ENCODE data around the gene NPHS1.

Gene NPHS1

DNA sequence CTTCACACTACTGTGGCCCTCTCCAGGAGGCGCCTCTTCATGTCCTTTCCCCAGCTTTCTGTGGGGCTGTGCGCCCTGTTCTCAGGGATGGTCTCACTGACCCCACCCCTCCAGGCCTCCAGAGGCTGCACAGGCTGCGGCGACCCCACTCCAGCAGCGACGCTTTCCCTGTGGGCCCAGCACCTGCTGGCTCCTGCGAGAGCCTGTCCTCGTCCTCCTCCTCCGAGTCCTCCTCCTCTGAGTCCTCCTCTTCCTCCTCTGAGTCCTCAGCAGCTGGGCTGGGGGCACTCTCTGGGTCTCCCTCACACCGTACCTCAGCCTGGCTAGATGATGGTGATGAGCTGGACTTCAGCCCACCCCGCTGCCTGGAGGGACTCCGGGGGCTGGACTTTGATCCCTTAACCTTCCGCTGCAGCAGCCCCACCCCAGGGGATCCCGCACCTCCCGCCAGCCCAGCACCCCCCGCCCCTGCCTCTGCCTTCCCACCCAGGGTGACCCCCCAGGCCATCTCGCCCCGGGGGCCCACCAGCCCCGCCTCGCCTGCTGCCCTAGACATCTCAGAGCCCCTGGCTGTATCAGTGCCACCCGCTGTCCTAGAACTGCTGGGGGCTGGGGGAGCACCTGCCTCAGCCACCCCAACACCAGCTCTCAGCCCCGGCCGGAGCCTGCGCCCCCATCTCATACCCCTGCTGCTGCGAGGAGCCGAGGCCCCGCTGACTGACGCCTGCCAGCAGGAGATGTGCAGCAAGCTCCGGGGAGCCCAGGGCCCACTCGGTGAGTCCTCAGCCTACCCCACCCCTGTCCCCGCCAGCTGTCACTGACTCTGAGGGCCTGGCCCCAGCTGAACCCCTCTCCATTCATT, 65.8 kb downstream of the NPHS1 start:
- DNase-seq: no peak

DNA sequence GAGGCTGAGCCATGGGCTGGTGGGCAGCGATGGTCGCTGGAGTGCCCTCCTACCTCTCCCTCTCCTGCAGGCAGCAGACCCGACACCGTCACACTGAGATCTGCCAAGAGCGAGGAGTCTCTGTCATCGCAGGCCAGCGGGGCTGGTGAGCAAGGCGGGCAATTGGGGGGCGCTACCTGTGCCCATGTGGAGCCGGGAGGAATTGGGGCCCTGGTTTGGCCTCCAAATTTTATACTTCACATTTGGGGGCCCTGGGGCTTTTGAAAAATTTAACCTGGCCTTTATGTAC, 67.0 kb downstream of the NPHS1 start:
- no peak for DNase-seq

DNA sequence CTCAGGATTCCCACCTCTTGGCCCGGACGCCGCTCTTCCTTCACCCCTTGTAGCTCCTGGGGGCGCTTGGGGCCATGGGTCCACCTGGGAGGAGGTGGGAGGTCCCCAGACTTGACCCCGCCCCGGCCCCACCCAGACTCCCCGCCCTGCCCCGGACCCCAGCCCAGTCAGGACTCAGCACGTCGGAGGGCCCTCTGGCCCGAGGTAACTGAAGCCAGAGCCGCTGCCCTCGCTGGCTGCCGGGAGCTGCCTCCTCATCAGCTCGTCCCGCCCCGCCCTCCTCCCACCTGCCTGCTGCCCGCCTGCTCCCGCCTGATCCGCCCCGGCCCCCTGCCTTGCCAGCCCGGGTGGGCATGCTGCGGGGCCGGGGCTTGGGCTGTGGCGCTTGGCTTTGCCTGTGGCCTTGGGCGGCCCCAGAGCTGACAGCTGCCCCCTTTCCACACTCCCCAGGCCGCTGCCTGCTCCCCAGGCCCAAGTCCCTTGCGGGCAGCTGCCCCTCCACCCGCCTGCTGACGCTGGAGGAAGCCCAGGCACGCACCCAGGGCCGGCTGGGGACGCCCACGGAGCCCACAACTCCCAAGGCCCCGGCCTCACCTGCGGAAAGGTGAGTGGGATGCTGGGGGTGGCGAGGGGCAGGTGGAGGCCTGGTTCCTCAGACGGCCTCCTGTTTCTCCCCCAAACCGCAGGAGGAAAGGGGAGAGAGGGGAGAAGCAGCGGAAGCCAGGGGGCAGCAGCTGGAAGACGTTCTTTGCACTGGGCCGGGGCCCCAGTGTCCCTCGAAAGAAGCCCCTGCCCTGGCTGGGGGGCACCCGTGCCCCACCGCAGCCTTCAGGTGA, 67.6 kb downstream of the NPHS1 start:
- no peak for DNase-seq

DNA sequence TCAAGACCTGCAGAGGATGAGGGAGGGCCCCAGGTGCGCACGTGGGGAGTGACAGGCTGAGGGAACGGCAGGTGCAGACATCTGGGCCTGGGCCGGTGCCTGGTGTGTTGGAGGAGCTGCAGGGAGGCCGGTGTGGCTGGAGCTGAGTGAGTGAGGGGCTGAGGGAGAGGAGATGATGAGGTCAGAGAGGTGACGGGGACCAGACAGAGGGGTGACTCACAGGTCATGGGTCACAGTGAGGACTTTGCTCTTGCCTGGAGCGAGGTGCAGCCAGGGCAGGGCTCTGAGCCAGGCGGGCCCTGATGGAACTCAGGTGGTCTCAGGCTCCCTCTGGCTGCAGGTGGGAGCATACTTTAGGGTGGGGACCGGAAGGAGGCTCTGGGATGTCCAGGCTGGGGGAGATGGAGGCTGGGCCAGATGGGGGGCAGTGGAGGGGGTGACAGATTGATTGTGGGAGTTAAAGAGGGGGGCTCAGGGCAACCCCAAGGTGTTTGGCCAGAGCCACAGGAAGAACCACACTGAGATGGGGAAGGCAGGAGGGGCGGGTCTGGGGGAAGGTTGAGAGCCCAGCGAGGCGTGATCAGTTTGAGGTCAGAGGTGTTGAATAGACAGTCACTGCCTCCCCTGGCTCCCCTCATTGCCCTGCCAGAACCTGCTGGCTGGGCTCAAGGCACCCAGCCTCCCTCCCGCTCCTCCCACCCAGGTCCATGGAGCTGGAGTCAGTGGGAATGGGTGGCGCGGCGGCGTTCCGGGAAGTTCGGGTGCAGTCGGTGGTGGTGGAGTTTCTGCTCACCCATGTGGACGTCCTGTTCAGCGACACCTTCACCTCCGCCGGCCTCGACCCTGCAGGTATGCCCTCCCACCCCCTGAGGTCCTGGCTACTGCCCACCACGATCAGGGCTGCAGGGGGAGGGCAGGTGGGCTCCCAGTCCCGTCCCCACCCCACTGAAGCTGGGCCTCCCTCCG, 68.6 kb downstream of the NPHS1 start:
- no peak for DNase-seq

DNA sequence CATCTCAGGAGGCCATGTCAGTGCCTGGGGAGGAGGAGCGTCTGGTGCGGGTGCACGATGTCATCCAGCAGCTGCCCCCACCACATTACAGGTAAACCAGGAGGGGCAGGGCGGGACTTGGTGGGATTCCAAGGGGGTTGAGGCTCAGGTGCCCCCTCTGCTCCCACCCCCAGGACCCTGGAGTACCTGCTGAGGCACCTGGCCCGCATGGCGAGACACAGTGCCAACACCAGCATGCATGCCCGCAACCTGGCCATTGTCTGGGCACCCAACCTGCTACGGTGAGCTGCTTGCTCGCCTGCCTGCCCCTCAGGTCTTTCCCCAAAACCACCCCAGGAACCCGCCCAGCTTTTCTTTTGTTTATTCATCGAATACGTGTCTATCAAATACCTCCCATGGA, 69.7 kb downstream of the NPHS1 start:
- DNase-seq: no peak

DNA sequence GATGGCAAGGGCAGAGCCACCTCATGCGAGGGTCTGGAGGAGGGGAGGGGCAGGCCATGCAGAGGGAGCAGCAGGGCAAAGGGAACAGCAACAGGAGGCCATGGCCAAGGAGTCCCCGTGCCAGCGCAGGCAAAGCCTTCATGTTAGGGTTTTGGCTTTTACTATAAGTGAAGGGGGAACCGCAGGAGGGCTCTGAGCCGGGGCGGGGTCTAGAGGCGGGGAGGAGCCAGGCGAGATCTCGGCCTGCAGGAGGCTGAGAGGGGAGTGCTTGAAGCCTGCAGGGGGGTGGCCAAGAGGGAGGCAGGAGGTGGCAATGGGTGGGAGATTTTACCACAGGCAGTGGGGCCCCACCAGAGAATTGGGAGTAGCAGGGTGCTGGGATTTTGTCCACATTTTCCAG, 70.7 kb downstream of the NPHS1 start:
- DNase-seq: no peak

DNA sequence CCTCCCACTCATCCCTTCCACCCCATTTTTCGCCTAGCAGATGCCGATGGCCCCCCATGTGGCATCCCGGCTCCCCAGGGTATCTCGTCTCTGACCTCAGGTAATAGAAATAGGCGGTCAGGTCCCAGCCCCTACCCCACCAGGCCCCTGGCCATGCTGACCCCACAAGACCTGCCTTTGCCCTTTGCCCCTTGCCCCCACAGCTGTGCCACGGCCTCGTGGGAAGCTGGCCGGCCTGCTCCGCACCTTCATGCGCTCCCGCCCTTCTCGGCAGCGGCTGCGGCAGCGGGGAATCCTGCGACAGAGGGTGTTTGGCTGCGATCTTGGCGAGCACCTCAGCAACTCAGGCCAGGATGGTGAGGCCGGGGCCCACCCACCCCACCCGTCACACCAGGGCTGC, 71.6 kb downstream of the NPHS1 start:
- no peak for DNase-seq

DNA sequence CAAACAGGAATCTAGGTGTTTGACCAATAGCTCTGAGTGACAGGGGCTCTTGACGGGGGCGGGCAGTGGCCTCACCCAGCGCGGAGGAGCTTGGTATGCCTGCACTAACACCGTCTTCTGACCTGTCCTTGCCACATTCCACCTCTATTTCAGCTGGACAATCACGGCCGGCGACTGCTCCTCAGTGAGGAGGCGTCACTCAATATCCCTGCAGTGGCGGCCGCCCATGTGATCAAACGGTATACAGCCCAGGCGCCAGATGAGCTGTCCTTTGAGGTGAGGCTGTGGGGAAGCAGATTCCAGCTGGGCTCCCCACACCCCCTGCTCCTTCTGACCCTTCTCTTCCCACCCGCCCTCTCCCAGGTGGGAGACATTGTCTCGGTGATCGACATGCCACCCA, 72.2 kb downstream of the NPHS1 start:
- no peak for DNase-seq

DNA sequence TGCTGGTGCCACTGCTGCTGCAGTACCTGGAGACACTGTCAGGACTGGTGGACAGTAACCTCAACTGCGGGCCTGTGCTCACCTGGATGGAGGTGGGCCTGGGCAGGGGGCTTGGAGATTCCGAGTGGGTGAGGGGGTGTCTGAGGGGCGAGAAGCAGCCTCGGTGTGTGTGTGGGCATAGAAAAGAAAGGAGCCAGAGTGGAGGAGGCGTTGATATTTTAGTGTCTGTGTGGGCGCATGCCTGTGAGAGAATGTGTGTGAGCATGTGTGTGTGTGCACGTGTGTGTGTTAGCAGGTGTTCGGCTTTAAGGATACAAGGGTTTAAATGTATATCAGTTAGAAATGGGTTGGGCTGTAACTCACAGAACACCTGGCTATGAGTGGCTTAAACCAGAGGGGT, 73.3 kb downstream of the NPHS1 start:
- no peak for DNase-seq

DNA sequence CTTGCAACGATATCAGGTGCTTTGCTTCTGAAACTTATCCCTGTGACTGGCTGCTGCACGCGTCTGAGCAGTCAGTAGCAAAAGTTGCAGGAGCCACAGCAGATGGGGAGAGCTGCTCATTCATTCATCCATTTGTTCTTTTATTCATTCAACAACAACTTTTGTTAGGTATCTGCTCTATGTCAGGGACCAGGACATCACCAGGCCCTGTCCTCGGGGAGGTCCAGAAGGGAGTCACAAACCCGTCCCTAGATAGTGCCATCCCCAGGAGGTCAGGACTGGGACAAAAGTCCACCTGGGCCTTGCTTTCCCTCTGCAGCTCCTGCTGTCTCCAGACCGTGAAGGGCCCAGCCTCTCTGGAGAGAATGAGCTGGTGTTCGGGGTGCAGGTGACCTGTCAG, 74.3 kb downstream of the NPHS1 start:
- no peak for DNase-seq

DNA sequence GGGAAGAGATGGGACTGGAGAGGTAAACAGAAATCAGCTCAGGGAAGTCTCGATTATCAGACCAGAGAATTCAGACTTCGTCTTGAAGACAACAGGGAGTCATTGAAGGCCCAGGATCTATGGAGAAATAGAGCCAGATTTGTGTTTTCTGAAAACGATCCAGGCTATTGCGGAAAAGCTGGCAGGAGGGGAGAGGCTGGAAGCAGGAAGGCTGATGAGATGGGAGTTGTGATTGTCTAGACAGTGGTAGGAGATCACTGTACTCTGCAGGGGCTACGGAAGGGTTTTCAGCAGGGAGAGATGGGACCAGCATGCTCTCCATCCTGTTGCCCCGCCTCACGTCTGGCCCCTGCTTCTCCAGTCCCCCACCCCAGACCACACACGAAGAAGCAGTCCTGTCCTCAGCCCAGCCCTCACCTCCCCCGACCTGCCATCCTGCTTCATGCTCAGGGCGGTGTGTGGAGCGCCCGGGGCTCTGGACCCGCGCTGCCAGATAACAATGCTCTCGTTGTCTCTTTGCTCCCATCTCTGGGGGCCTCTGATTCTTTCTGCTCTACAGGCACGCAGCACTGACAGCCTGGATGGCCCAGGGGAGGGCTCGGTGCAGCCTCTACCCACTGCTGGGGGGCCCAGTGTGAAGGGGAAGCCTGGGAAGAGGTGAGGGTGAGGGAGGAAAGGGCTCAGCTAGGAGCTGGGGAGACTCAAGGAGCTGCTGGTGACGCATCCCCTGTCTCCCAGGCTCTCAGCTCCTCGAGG, 75.0 kb downstream of the NPHS1 start:
- DNase-seq: no peak

DNA sequence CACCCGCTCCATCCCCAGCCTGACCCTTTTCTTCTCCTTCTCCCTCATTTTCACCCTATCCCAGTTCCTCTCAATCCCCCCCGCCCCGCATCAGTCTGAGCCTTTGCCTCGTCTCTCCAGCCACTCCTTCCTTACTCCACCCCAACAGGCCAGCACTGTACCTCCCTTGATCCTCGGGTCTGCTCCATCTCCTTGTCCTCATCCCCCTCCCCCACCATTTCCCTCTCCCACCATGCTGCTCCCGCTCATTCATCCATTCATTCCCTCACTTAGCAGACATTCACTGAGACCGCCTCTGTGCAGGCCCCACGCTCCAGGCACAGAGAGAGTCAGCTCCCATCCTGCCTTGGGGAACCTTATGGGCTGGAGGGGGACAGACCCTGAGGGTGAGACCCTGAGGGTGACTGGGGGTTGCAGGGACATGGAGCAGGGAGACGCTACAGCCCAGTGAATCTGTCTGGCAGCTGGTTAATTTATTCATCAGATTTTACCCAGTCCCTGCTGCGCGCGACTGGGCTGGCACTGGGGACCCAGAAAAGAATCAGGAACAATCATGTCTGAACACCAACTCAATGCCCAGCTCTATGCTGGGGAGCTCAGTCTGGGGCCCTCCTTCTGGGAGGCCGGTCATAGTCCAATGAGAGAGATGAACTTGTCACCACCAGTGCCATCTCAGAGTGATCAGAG, 76.1 kb downstream of the NPHS1 start:
- DNase-seq: no peak
